ENCODE data around the gene GULP1. TPM values are rescaled to one million over a fixed set of nuclear protein-coding genes. Genes with fewer than 3 reads are reported as not detected.
"Not testable (repeated sequence)": the region's sequence is repeated elsewhere in the genome, so short reads cannot be mapped to it uniquely, and the experiment has no call there.

Gene GULP1
- polyA plus RNA-seq, 3 donors: 53.6 to 59.4 (median 54.2) TPM

DNA sequence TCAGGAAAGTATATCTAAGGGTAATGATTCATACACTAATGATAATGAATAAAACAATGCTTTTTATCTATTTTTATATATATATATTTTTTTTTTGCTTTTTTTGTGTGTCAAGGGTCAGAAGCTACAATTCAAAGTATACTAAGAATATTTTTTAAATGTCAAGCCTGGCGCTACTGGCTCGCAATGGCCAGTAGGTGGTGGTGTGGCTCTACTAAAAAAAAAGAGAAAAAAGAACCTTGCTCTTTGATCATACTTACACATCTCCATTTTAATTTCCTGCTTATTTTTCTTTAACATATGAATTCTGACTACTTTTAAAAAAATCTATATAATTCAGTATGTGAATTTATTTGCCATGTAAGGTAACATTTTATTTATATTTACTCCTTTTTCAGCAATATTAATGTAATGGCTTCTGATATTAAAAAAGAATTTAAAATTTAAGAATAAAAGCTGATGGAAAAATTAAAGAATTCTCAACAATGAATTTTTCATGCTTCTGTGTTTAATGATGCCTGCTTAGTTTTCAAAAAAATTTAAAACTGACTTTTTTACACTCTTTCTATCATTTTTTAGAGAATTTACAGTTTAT is 232.9 kb downstream of the GULP1 start:
- DNase-seq: peak; percentile 58

DNA sequence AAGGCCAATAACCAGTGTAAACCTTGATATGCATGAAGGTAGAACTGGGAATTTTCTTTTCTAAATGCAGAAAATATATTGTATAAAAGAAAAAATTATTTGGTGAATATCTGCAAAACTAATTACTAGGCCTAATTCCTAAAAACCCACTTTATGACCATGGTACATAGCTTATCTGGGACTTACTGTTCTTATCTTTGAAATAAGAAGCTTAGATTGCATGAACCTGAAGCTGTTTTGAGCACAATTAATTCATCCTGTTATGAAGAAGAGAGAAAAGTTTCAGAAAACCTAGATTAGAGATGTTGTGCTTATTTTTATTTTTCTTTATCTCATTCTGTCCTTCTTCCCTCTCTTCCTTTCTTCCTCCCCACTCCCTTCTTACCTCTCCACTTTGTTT is 235.0 kb downstream of the GULP1 start:
- no peak for DNase-seq

- DNase-seq: no peak
Observed at GRCh38 chr2:188527141-188527540, 235.5 kb downstream of the GULP1 start.

DNA sequence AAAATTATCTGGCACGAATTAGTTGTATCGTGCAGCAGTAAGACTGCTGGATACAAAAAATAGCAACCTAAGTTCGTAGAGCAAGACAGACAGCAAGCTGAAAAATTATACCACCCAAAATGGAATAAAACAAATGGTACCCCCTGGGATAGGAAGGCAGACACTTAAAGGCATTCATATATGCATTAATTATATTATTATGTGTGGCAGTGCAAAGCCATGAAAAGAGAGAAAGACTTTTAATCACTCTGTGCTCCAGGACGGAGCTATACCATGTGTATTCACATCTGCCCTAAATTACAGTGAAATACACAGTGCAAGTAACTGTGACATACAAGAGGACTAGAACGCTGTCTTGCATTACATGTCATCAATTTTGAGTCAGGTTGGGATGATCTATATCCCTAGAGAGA is 235.9 kb downstream of the GULP1 start:
- DNase-seq: no peak

- DNase-seq: no peak
Observed at GRCh38 chr2:188529710-188530109, 238.0 kb downstream of the GULP1 start.

- DNase-seq: no peak
Observed at GRCh38 chr2:188534875-188535274, 243.2 kb downstream of the GULP1 start.

DNA sequence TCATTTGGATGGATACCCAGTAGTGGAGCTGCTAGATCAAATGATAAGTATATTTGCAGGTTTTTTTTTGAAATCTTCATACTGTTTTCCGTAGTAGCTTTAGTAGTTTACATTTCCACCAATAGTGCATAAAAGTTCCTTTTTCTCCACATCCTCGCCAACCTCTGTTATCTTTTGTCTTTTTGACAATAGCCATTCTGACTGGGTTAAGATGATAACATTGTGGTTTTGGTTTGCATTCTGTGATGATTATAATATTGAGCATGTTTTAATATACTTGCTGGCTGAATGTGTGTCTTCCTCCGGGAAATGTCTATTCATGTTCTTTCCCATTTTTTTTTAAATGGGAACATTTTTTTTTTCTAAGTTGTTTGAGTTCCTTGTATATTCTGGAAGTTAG is 260.0 kb downstream of the GULP1 start:
- DNase-seq: no peak

DNA sequence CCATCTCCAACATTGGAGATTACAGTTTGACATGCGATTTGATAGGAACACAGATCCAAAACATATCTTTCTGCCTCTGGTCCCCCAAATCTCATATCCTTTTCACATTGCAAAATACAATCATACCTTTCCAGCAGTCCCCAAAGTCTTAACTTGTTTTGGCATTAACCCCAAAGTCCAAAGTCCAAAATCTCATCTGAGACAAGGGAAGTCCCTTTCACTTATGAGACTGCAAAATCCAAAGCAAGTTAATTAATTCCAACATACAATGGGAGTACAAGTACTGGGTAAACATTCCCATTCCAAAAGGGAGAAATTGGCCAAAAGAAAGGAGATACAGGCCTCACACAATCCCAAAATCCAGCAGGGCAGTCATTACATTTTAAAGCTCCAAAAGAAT is 265.4 kb downstream of the GULP1 start:
- DNase-seq: no peak

- not testable (repeated sequence) for DNase-seq
Observed at GRCh38 chr2:188559455-188559854, 267.8 kb downstream of the GULP1 start.

DNA sequence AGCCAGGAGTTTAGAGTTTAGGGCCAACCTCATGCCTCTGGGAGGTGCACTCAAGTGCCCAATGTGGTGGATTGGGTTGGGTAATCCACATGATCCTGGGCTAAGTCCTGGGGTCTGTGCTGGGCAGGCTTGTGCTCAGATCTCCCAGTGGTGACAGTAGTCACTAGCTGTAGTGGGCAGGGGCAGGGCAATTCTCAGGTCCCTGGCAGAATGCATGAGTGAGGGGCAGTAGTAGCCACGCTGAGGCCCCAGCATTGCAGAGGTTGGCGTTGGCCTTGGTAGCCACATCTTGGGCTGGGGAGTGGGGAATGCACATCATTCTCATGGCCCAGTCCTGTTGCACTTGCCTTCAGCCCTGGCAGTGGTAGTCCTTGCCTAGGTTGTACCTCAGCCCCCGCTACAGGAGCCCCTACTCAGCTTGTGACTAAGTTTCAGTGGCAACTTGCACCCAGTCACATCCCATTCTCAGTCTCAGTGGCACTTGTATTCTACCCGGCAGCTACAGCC is 269.9 kb downstream of the GULP1 start:
- no peak for DNase-seq

DNA sequence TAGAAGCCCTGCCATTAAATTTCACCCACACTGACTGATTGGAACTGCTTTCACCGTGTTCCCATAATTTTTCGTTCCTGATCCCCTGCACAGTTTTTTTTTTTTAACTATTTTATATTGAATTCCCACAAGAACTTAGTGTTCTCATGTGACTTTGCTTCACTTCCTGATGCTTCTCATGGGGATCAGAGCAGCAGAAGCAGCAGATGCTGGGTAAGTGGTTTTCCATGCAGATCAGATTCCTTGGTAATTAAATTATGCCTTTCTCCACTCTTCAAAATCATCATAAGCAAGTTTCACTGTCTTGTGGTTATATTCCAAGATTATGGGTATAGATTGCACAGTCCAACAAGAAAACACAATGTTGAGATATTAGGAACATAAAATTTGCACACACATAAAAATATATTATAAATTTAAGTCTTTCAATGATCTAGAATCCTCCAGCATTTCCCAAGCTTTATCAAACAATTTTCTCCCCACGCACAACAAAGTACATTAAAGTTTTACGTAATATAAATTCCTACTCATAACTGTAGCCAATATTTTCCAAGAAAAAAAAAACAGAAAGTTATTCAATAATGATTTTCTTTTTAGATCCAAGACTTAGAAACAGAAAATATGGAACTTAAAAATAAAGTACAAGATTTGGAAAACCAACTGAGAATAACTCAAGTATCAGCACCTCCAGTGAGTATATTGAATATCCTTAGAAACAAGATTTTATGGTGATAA is 277.9 kb downstream of the GULP1 start:
- DNase-seq: no peak

- no peak for DNase-seq
Observed at GRCh38 chr2:188570370-188570769, 278.7 kb downstream of the GULP1 start.

- DNase-seq: no peak
Observed at GRCh38 chr2:188571543-188572303, 280.0 kb downstream of the GULP1 start.

DNA sequence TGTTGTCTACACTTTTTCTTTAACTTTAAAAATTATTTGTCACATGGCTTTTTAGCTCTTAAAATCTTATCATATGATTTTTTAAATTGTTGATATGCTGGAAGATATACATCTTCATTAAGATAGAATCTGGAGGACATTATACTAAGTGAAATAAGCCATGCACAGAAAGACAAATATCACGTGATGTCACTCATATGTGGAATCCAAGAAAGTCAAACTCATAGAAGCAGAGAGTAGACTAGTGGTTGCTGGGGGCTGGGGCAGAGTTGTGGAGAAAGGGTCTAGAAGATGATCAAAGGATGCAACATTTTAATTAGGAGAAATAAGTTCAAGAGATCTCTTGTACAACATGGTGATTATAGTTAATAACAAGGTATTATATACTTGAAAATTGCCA is 280.9 kb downstream of the GULP1 start:
- DNase-seq: no peak

DNA sequence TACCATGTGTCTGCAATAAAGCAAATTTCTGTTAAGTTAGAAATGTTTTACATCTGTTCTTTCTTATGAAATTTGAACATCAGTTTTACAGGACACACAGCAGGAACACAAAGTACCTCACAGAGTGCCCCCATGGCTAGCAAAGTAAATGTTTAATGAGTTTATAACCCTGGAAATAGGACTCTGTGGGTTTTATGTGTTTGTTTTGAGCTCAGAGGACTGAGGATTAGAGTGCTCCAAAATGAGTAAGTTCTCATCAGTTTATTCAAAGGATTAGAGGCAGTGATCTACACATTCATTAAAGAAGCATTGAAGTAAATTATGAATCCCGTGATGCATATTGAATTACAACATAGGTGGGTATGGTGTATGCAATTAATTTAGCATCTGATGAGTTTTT is 281.8 kb downstream of the GULP1 start:
- no peak for DNase-seq

- DNase-seq: no peak
Observed at GRCh38 chr2:188576006-188576405, 284.3 kb downstream of the GULP1 start.

DNA sequence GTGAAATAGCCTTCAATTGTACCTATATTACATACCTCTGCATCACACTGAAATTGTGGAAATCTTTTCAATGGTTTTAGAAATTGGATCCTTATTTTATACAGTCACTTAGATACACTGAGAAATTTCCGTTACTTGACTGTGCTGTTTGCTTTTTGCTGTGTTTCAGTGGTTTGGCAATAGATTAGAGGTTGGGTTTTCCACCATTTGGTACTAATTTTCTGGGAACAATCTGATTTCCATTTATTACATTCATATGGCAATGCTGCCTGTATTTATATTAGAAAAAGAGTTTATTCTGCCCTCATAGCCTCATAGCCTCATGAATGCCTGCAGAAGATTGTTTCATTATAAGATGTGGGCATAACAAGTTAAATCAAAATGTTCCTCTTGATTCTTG is 285.0 kb downstream of the GULP1 start:
- no peak for DNase-seq

GRCh38 chr2:188577231-188577630 is 285.6 kb downstream of the GULP1 start:
- no peak for DNase-seq

GRCh38 chr2:188580738-188581137 is 289.1 kb downstream of the GULP1 start:
- no peak for DNase-seq

DNA sequence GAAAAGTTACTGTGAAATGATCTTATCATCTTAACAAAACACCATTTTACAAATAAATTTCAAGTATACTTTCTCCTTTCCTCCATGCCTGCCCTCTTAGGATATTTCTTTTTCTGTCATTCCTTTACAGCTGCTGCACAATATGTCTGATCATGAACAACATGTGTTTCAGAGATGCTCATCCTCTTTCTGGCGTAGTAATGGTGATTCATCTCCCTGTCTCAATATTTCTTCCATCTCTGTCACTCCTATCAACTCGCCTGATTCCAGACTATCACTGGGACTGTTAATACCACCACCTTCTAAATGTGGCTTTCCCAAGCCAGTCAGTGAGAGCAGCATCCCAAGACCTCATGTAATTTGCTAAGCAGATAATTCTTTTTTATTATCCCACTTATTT is 290.5 kb downstream of the GULP1 start:
- DNase-seq: no peak

GRCh38 chr2:188588235-188588634 is 296.6 kb downstream of the GULP1 start:
- DNase-seq: no peak

DNA sequence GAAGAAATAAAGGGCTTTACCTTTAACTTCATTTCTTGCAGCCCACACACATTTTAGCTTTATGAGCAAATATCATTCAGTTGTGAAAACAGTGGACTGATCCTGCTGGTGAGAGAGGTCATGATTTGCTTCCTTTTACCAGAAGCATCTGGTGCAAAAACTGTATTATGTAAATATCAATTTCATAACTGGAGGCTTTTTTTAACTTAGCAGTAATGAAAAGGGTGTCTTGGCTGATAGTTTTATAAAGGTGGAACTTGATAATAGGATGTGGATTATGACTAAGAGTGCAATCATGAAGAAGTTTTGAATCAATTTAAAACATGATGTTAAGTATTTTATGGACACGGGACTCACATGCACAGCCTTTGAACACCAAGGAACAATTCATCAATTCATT is 304.4 kb downstream of the GULP1 start:
- no peak for DNase-seq

DNA sequence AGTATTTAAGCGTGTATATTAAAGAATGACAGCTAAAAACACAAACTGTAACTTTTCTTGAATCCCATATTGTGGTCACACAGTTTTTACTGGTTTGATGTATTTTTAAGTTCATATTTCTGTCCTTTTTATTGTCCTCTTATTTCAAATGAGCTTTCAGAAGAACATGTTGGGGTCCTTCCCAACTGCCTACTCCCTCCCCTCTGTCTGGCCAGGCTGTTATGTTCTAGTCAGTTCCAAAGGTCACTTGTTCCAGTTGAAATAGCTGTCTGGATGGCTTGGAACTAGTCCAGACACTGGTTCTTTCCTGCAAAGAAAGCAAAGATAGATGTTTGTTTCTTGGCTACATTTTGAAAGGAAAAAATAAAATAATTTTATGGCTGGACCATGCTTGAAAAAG is 306.9 kb downstream of the GULP1 start:
- DNase-seq: peak; percentile 58
